SH-SY5Y (cell line): ENCODE data around the gene ANO4.

ENCODE experiments used
- GATA2 ChIP-seq: IDR thresholded peaks from 2 replicates; pipeline ENCODE4 v1.6.1; 2011; ENCODE audit warnings: mild to moderate bottlenecking, low read depth, low read length
- GATA3 ChIP-seq: IDR thresholded peaks from 2 replicates; pipeline ENCODE4 v1.6.1; 2011; ENCODE audit warnings: low read depth, mild to moderate bottlenecking, low read length, moderate library complexity

GRCh38 chr12:100940503-100940902 is 145.9 kb downstream of the ANO4 start:
- TF ChIP-seq GATA3, result no peak
- TF ChIP-seq GATA2, result no peak
